Liver (tissue), 9 donors: Measurements from ENCODE around the gene DMAP1. TPM values are rescaled to one million over a fixed set of nuclear protein-coding genes. Genes with fewer than 3 reads are reported as not detected.
A peak's percentile ranks its signal among the peaks of the same experiment; 100 is the strongest.

Source experiments
- DNase-seq: peaks from one replicate; pipeline ENCODE4 v3.0.0-alpha.2; 2017; ENCODE audit warnings: low spot score
- H3K27ac ChIP-seq, 2 donors: one replicate each; pipeline ENCODE4 v1.7.0; 2013; ENCODE audit warnings: inconsistent platforms in 2 of 2, low read length in 2 of 2, control low read depth in 1 of 2, low read depth in 1 of 2, mild to moderate bottlenecking in 1 of 2
- H3K27me3 ChIP-seq, 4 donors: one replicate each; pipeline versions ENCODE4 v1.6.1 to v1.7.0; 2013; ENCODE audit warnings: low read length in 3 of 4, inconsistent platforms in 1 of 4, mild to moderate bottlenecking in 1 of 4, moderate library complexity in 1 of 4; ENCODE audit not compliant: control insufficient read depth in 4 of 4, insufficient read depth in 4 of 4
- H3K36me3 ChIP-seq, 4 donors: one replicate each; pipeline versions ENCODE4 v1.6.1 to v1.7.0; 2013; ENCODE audit warnings: low read length in 3 of 4, mild to moderate bottlenecking in 3 of 4, low read depth in 1 of 4, moderate library complexity in 1 of 4; ENCODE audit not compliant: control insufficient read depth in 4 of 4, insufficient read depth in 3 of 4
- H3K4me1 ChIP-seq, 4 donors: one replicate each; pipeline versions ENCODE4 v1.6.1 to v1.7.0; 2013; ENCODE audit warnings: low read length in 3 of 4, mild to moderate bottlenecking in 3 of 4, moderate library complexity in 1 of 4; ENCODE audit not compliant: control insufficient read depth in 4 of 4, insufficient read depth in 4 of 4
- H3K4me3 ChIP-seq, 3 donors: one replicate each; pipeline versions ENCODE4 v1.6.1 to v1.7.0; 2013; ENCODE audit warnings: low read length in 3 of 3, control low read depth in 1 of 3, low read depth in 1 of 3, mild to moderate bottlenecking in 1 of 3
- H3K9ac ChIP-seq, 2 donors: one replicate each; pipeline ENCODE4 v1.7.0; 2013; ENCODE audit warnings: low read length in 2 of 2, mild to moderate bottlenecking in 2 of 2, moderate library complexity in 2 of 2, control low read depth in 1 of 2, low read depth in 1 of 2
- H3K9me3 ChIP-seq, 4 donors: one replicate each; pipeline versions ENCODE4 v1.6.1 to v1.7.0; 2013; ENCODE audit warnings: low read length in 3 of 4; ENCODE audit not compliant: control insufficient read depth in 4 of 4
- CTCF ChIP-seq: fragments of 150-350 bp; IDR thresholded peaks from 2 replicates; pipeline ENCODE4 v1.5.1; 2017; ENCODE audit warnings: improper control_type of control experiment, low read depth, low read length; ENCODE audit not compliant: missing input control
- EGR1 ChIP-seq, 2 donors: IDR thresholded peaks; 2 replicates each; pipeline ENCODE4 v1.6.1; 2016 to 2018; ENCODE audit warnings: antibody characterized with exemption in 2 of 2, low read depth in 2 of 2
- FOXA1 ChIP-seq: IDR thresholded peaks from 2 replicates; pipeline ENCODE4 v1.6.1; 2016; ENCODE audit warnings: antibody characterized with exemption
- FOXA2 ChIP-seq: IDR thresholded peaks from 2 replicates; pipeline ENCODE4 v1.6.1; 2016; ENCODE audit warnings: antibody characterized with exemption
- GABPA ChIP-seq, 2 donors: IDR thresholded peaks in 1 of 2; conservative IDR thresholded peaks in 1 of 2; 2 replicates each; pipeline ENCODE4 v1.6.1; 2016; ENCODE audit warnings: antibody characterized with exemption in 2 of 2, mild to moderate bottlenecking in 1 of 2, moderate library complexity in 1 of 2
- HNF4A ChIP-seq, 2 donors: conservative IDR thresholded peaks; 2 replicates each; pipeline ENCODE4 v1.6.1; 2016; ENCODE audit warnings: antibody characterized with exemption in 2 of 2, mild to moderate bottlenecking in 2 of 2
- HNF4G ChIP-seq: IDR thresholded peaks from 2 replicates; pipeline ENCODE4 v1.6.1; 2016; ENCODE audit warnings: antibody characterized with exemption
- JUND ChIP-seq, 2 donors: IDR thresholded peaks; 2 replicates each; pipeline ENCODE4 v1.6.1; 2016; ENCODE audit warnings: antibody characterized with exemption in 2 of 2
- MAX ChIP-seq: IDR thresholded peaks from 2 replicates; pipeline ENCODE4 v1.6.1; 2016; ENCODE audit warnings: antibody characterized with exemption
- NR2F2 ChIP-seq: IDR thresholded peaks from 2 replicates; pipeline ENCODE4 v1.6.1; 2016; ENCODE audit warnings: antibody characterized with exemption
- RAD21 ChIP-seq, 2 donors: IDR thresholded peaks; 2 replicates each; pipeline ENCODE4 v1.6.1; 2016; ENCODE audit warnings: antibody characterized with exemption in 2 of 2, mild to moderate bottlenecking in 2 of 2
- RXRA ChIP-seq, 2 donors: IDR thresholded peaks; 2 replicates each; pipeline ENCODE4 v1.6.1; 2017 to 2018; ENCODE audit warnings: antibody characterized with exemption in 2 of 2, mild to moderate bottlenecking in 1 of 2
- SP1 ChIP-seq: IDR thresholded peaks from 2 replicates; pipeline ENCODE4 v1.6.1; 2018; ENCODE audit warnings: antibody characterized with exemption, mild to moderate bottlenecking
- TAF1 ChIP-seq: conservative IDR thresholded peaks from 2 replicates; pipeline ENCODE4 v1.6.1; 2016; ENCODE audit warnings: antibody characterized with exemption, mild to moderate bottlenecking
- YY1 ChIP-seq: IDR thresholded peaks from 2 replicates; pipeline ENCODE4 v1.6.1; 2016; ENCODE audit warnings: antibody characterized with exemption, mild to moderate bottlenecking
- ZBTB33 ChIP-seq: IDR thresholded peaks from 2 replicates; pipeline ENCODE4 v1.6.1; 2016; ENCODE audit warnings: antibody characterized with exemption
- WGBS: extraction: QIAGEN DNeasy Blood & Tissue Kit; methylation state at CpG from one replicate; pipeline ENCODE4 v1.1.7; 2013; 5-methylcytosine and 5-hydroxymethylcytosine counted together
- polyA plus RNA-seq, 2 donors: library from polyadenylated mRNA; stranded (reverse) in 1 of 2; unstranded in 1 of 2; fragments of 200-250 nt in 1 of 2; fragments of >200 nt in 1 of 2; fragmentation: Nextera tagmentation in 1 of 2; extraction: Ambion mirVana in 1 of 2; gene quantifications; one replicate each; pipeline versions ENCODE4 v1.2.1 to v1.2.3, GENCODE V29; 2013 to 2015
- total RNA-seq, 2 donors: library from RNA; depleted of rRNA; stranded (reverse); fragments of >200 nt; gene quantifications; one replicate each; pipeline ENCODE4 v1.2.3, GENCODE V29; 2014
- TF ChIP-seq, protein P1 (sequence below): IDR thresholded peaks from 2 replicates; pipeline ENCODE4 v1.6.1; 2016; ENCODE audit warnings: antibody characterized with exemption
- TF ChIP-seq, protein P2 (sequence below): IDR thresholded peaks from 2 replicates; pipeline ENCODE4 v1.6.1; 2016; ENCODE audit warnings: antibody characterized with exemption, mild to moderate bottlenecking
- donor health status: healthy.
- donor health status: healthy.
- donor health status: healthy.
- donor health status: healthy.
- donor health status: healthy.

The DMAP1 gene
- total and polyA plus RNA-seq, 4 donors = 15.3 to 24.8 (median 18.3) TPM

- H3K9me3 ChIP-seq = no peaks in the 10 kb centered on the region
- H3K9ac ChIP-seq = no peak overlapping the region
- DNase-seq = no peak
- H3K36me3 ChIP-seq = peaks cover 0 to 6% (median 2%) of the 10 kb centered on the region in 4 donors
- H3K4me3 ChIP-seq = no peak overlapping the region
- peak overlapping the region in 1 of 2 donors; percentile 25 for H3K27ac ChIP-seq
- 85% methylated on average over 4 of the region's 4 CpGs for WGBS
- no peaks in the 10 kb centered on the region for H3K27me3 ChIP-seq
- no peaks in the 10 kb centered on the region for H3K4me1 ChIP-seq
- TF ChIP-seq FOXA1 (no peak), TAF1 (no peak), HNF4A (conservative IDR thresholded peaks at IDR 0.05) (no peak), MAX (no peak), NR2F2 (no peak), EGR1 (IDR thresholded peaks at IDR 0.05; ENCODE audit: low read depth in 2 of 2) (no peak), ZBTB33 (no peak), JUND (IDR thresholded peaks at IDR 0.05) (no peak), HNF4G (no peak), FOXA2 (no peak), YY1 (no peak), GABPA (IDR thresholded peaks at IDR 0.05 in 1 of 2, conservative IDR thresholded peaks at IDR 0.05 in 1 of 2) (no peak), SP1 (no peak), RXRA (IDR thresholded peaks at IDR 0.05) (no peak), CTCF (no peak), RAD21 (IDR thresholded peaks at IDR 0.05) (no peak)
- TF ChIP-seq, protein P1, sequence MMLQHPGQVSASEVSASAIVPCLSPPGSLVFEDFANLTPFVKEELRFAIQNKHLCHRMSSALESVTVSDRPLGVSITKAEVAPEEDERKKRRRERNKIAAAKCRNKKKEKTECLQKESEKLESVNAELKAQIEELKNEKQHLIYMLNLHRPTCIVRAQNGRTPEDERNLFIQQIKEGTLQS = no peak
- TF ChIP-seq, protein P2, sequence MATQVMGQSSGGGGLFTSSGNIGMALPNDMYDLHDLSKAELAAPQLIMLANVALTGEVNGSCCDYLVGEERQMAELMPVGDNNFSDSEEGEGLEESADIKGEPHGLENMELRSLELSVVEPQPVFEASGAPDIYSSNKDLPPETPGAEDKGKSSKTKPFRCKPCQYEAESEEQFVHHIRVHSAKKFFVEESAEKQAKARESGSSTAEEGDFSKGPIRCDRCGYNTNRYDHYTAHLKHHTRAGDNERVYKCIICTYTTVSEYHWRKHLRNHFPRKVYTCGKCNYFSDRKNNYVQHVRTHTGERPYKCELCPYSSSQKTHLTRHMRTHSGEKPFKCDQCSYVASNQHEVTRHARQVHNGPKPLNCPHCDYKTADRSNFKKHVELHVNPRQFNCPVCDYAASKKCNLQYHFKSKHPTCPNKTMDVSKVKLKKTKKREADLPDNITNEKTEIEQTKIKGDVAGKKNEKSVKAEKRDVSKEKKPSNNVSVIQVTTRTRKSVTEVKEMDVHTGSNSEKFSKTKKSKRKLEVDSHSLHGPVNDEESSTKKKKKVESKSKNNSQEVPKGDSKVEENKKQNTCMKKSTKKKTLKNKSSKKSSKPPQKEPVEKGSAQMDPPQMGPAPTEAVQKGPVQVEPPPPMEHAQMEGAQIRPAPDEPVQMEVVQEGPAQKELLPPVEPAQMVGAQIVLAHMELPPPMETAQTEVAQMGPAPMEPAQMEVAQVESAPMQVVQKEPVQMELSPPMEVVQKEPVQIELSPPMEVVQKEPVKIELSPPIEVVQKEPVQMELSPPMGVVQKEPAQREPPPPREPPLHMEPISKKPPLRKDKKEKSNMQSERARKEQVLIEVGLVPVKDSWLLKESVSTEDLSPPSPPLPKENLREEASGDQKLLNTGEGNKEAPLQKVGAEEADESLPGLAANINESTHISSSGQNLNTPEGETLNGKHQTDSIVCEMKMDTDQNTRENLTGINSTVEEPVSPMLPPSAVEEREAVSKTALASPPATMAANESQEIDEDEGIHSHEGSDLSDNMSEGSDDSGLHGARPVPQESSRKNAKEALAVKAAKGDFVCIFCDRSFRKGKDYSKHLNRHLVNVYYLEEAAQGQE = no peak
Observed at GRCh38 chr1:44238660-44239059, 25.4 kb downstream of the DMAP1 start.
